ENCODE results near the gene MDP1.

Gene MDP1

GRCh38 chr14:24172261-24172860 is 43.5 kb downstream of the MDP1 start:
- DNase-seq (ENCODE audit: extremely low read depth, low read depth): no peak
- TF ChIP-seq CTCF (IDR thresholded peaks at IDR 0.05; ENCODE audit: low read depth, low read length, missing control alignments): no peak
- H3K4me3 ChIP-seq (replicated peaks; ENCODE audit: low read depth, low read length): no peak overlapping the region

DNA sequence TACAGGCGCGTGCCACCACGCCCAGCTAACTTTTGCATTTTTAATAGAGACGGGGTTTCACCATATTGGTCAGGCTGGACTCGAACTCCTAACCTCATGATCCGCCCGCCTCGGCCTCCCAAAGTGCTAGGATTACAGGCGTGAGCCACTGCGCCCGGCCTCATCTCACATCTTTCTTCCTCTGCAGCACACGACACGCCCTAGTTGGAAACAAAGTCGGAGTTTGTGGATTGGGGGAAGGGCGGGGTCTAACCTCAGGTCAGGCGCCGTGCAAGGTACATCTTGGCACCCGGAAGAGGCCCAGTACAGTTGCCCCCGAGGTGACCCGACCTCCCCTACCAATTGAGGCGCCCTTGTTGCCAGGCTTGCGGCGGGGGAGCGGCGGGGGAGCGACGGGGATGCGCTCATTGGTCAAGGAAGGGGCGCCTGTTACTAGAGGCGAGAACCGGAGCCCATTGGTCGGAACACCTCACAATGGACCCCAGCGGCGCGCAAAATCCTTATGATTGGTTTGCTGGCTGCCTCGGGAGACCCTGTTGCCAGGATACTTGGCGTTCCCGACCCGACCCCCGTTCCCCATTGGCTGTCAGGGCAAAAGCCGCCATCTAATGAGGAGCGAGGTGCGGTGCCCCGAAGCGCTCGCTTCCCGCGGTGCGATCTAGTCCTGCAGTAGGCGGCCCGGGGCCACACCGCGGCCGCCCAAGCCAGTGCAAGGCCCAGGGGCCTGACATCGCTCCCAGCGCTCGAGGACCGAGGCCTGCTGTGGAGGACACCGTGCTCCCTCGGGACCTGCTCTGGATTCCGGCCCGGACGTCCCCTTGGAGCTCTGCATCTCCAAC is 44.2 kb downstream of the MDP1 start, which contains the start of gene REC8:
TSS of gene REC8 (plus strand) at position 659 of the 839 bp plus-strand sequence. CDS start 473 bp downstream, outside the sequence.
- no peak for TF ChIP-seq CTCF (IDR thresholded peaks at IDR 0.05; ENCODE audit: low read depth, low read length, missing control alignments)
- DNase-seq (ENCODE audit: extremely low read depth, low read depth): no peak
- no peak within 1 kb of the TSS for H3K4me3 ChIP-seq (replicated peaks; ENCODE audit: low read depth, low read length)

DNA sequence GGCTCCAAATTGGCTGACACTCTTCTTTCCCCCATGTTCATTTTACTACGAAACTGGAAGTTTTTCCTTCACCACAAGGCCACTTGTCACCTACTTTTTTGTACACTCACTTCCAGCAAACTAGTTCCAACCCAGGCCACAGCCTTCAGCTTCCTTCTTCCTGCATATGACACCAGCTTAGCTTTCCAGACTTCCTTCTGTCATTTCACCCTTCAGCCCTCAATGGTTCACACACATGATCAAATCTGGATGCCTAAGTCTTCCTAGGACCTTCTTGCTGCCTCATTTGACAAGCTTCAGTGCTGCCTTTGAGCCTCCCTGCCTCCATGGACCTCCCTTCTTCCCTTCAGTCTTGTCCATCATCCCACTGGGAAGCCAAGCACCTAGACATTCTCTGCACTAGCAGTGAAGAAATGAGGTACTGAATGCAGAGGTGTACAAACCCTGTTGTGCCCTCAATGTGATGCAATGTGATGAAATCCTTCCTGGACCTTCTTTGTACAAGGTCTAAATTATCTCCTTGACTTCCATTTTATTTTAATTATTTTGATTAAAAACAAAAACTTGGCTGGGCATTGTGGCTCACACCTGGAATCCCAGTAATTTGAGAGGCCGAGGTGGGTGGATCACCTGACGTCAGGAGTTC is 48.3 kb downstream of the MDP1 start:
- H3K4me3 ChIP-seq (replicated peaks; ENCODE audit: low read depth, low read length): no peak overlapping the region
- TF ChIP-seq CTCF (IDR thresholded peaks at IDR 0.05; ENCODE audit: low read depth, low read length, missing control alignments): no peak
- DNase-seq (ENCODE audit: extremely low read depth, low read depth): no peak

DNA sequence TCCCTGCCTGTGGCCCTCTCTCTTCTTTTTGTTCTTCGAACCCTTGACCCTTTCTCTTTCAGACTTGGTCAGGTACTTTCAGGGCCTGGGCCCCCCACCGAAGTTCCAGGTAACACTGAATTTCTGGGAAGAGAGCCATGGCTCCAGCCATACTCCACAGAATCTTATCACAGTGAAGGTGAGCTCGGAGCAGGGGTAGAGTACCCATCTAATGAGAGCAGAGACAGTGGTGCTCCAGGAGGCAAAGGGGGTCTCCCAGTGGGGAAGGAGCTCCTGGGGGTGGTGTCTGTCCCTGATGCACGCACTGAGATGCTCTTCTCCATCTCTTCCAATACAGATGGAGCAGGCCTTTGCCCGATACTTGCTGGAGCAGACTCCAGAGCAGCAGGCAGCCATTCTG is 50.1 kb downstream of the MDP1 start:
- DNase-seq (ENCODE audit: extremely low read depth, low read depth): no peak
- no peak for TF ChIP-seq CTCF (IDR thresholded peaks at IDR 0.05; ENCODE audit: low read depth, low read length, missing control alignments)
- no peak overlapping the region for H3K4me3 ChIP-seq (replicated peaks; ENCODE audit: low read depth, low read length)

DNA sequence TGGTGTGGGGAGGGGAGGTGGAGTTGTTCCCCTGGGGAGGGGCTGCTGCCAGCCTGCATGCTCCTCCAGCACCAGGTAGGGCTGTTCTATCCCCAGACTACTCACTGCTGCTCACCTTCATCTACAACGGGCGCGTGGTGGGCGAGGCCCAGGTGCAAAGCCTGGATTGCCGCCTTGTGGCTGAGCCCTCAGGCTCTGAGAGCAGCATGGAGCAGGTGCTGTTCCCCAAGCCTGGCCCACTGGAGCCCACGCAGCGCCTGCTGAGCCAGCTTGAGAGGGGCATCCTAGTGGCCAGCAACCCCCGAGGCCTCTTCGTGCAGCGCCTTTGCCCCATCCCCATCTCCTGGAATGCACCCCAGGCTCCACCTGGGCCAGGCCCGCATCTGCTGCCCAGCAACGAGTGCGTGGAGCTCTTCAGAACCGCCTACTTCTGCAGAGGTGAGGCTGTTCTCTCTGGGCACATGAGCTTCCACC is 51.3 kb downstream of the MDP1 start:
- DNase-seq (ENCODE audit: extremely low read depth, low read depth): no peak
- no peak for TF ChIP-seq CTCF (IDR thresholded peaks at IDR 0.05; ENCODE audit: low read depth, low read length, missing control alignments)
- no peak overlapping the region for H3K4me3 ChIP-seq (replicated peaks; ENCODE audit: low read depth, low read length)

All from HFF-Myc (cell line).